GM20000 (cell line): ENCODE results near the gene ZSCAN21.

Source experiments
- DNase-seq: peaks from one replicate; pipeline ENCODE4 v3.0.0; 2012; ENCODE audit warnings: low spot score
- CTCF ChIP-seq: IDR thresholded peaks from 2 replicates; pipeline ENCODE4 v1.5.1; 2012; ENCODE audit warnings: mild to moderate bottlenecking, control low read depth; ENCODE audit errors: extremely low read depth, missing control alignments

Gene ZSCAN21

GRCh38 chr7:100109521-100110163 is 60.1 kb downstream of the ZSCAN21 start:
- DNase-seq, result no peak
- no peak for TF ChIP-seq CTCF

- DNase-seq, result no peak
- no peak for TF ChIP-seq CTCF
Observed at GRCh38 chr7:100111156-100111555, 61.6 kb downstream of the ZSCAN21 start.

GRCh38 chr7:100111914-100112313 is 62.3 kb downstream of the ZSCAN21 start:
- no peak for TF ChIP-seq CTCF
- no peak for DNase-seq
